NB4 (cell line): ENCODE measurements around the gene N4BP2.

Source experiments
- DNase-seq: peaks from one replicate; pipeline ENCODE4 v3.0.0; 2010; ENCODE audit warnings: low read depth
- H3K4me3 ChIP-seq: one replicate; pipeline ENCODE4 v1.5.1; 2011; ENCODE audit warnings: mild to moderate bottlenecking, low read depth, low read length, moderate library complexity
- MYC ChIP-seq: IDR thresholded peaks from 2 replicates; pipeline ENCODE4 v1.6.1; 2011; ENCODE audit warnings: low read depth, low read length
- POLR2A ChIP-seq: IDR thresholded peaks from 2 replicates; pipeline ENCODE4 v1.6.1; 2011; ENCODE audit warnings: mild to moderate bottlenecking; ENCODE audit not compliant: insufficient read length; ENCODE audit errors: extremely low read depth
- TF ChIP-seq, protein P1 (sequence below): IDR thresholded peaks from 2 replicates; pipeline ENCODE4 v1.6.1; 2011; ENCODE audit warnings: low read depth, low read length
- TF ChIP-seq, protein P2 (sequence below): IDR thresholded peaks from one replicate; pipeline ENCODE4 v1.5.1; 2012; ENCODE audit warnings: low read depth, low read length

The N4BP2 gene

DNA sequence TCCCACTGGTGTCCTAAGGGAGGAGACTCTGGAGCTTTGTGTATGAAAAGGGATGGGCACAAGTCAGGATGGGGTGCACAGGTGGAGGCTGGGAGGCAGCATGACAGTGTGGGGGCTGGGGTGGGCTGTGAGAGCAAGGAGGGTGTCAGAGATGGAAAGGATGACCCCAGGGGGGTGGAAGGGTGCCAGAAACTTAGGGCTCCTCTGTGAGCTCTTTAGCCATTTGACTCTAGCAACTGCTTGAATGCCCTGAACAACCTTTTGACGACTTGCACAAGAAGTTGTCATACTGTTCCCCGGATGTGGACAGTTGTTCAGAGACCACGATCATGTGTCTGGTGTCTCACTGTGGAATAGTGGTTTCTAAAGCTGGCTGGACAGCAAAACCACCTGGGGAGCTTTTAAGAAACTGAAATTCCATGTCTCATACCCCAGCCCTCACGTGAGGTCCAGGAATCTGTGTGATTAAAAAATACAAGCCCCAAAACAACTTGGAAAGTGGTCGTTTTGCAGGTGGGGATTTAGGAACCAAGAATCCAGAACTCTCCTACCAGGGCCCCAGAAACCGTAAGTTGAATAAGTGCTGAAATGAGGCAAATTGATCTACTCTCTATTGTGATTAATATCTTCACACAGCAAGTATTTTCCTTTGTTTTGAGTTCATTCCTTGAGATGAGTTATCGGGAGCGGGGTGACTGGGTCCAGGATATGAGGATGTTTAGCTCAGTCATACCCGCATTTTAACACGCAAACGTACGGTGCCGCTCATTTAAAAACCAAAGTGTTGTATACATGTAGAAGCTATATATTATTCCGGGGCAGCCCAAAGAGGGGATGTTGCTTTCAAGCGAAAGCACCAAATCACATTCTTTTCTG, 143.6 kb downstream of the N4BP2 start:
- TF ChIP-seq POLR2A: peak; percentile 31
- TF ChIP-seq MYC: peak; percentile 87
- TF ChIP-seq, protein P1, sequence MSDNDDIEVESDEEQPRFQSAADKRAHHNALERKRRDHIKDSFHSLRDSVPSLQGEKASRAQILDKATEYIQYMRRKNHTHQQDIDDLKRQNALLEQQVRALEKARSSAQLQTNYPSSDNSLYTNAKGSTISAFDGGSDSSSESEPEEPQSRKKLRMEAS: peak; percentile 80
- TF ChIP-seq, protein P2, sequence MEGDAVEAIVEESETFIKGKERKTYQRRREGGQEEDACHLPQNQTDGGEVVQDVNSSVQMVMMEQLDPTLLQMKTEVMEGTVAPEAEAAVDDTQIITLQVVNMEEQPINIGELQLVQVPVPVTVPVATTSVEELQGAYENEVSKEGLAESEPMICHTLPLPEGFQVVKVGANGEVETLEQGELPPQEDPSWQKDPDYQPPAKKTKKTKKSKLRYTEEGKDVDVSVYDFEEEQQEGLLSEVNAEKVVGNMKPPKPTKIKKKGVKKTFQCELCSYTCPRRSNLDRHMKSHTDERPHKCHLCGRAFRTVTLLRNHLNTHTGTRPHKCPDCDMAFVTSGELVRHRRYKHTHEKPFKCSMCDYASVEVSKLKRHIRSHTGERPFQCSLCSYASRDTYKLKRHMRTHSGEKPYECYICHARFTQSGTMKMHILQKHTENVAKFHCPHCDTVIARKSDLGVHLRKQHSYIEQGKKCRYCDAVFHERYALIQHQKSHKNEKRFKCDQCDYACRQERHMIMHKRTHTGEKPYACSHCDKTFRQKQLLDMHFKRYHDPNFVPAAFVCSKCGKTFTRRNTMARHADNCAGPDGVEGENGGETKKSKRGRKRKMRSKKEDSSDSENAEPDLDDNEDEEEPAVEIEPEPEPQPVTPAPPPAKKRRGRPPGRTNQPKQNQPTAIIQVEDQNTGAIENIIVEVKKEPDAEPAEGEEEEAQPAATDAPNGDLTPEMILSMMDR: no peak
- H3K4me3 ChIP-seq: peak overlapping the region; percentile 73
- peak; percentile 98 for DNase-seq

DNA sequence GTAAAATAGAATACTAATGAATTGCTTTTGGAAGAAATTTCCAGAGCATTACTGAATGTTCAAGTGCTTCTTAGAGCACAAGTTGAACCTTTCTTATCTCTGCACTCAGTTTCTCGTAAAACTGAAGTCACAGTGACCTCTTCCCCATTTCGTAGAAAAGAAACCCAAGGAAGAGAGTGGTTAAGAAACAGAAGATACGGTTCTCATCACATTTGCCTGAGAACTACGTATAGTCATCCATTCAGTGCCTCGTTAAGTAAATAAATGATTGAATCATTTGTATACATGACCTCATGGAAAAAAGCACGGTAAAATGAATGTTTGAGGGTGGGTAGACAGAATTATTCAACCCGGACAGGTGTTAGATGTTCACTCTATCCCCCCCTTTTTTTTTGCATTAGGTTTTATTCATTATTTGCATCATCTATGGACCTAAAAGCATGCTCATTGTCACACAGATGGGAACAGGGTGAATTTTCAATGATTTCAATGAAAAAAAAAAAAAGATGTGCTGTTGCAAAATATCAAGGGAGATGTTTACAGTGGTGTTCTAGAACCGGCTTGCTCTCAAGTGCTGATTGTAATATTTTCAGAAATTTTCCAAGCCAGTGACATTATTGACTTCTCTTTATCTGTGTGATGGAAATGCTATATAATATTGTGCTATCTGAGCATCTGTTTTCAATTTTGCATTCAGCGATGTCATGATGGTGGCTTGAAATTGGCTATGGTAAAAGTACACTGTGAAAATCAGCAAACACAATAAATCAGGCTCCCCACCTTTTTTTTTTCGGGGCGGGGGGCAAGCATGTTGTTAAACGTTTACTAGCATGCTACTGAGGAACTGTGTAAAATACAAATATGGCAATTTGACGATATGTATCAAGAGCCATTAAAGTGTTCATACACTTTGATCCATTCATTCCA, 144.5 kb downstream of the N4BP2 start:
- DNase-seq: peak; percentile 94
- TF ChIP-seq POLR2A: no peak
- TF ChIP-seq, protein P1: peak; percentile 59
- peak; percentile 55 for TF ChIP-seq MYC
- TF ChIP-seq, protein P2: no peak
- H3K4me3 ChIP-seq: peak overlapping the region; percentile 73

DNA sequence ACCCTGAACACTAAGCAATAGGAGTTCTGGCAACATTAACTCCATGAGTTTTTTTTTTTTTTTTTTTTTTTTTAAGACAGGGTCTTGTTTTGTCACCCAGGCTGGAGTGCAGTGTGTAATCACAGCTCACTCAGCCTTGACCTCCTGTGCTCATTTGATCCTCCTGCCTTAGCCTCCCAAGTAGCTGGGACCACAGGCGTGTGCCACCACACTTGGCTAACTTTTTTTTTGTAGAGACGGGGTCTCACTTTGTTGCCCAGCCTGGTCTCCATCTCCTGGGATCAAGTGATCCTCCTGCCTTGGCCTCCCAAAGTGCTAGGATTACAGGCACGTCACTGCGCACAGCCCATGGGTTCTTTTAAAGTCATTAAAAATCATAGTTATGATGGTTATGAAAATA, 145.2 kb downstream of the N4BP2 start:
- no peak for DNase-seq
- H3K4me3 ChIP-seq: peak overlapping the region; percentile 73
- TF ChIP-seq POLR2A (no peak), MYC (no peak)
- TF ChIP-seq, protein P1: no peak
- TF ChIP-seq, protein P2: no peak

DNA sequence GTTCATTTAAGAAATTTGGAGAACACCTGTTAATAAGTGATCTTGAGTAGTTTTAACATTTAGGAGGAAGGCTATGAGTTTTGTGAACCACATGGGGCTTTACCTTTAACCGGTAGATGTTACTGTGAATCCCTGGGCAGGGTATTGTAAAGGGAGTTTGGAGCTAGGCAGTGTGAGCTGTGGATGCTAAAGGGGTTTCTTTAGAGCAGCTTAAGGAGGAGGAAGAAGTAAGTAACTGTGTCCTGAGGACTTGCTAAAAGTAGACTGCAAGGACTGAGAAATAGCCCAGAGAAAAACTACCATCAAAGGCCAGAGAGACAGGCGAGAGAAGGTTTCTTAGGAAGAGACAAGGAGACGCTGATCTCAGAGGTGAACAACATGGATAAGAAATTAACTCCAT, 145.8 kb downstream of the N4BP2 start:
- H3K4me3 ChIP-seq: no peak overlapping the region

DNA sequence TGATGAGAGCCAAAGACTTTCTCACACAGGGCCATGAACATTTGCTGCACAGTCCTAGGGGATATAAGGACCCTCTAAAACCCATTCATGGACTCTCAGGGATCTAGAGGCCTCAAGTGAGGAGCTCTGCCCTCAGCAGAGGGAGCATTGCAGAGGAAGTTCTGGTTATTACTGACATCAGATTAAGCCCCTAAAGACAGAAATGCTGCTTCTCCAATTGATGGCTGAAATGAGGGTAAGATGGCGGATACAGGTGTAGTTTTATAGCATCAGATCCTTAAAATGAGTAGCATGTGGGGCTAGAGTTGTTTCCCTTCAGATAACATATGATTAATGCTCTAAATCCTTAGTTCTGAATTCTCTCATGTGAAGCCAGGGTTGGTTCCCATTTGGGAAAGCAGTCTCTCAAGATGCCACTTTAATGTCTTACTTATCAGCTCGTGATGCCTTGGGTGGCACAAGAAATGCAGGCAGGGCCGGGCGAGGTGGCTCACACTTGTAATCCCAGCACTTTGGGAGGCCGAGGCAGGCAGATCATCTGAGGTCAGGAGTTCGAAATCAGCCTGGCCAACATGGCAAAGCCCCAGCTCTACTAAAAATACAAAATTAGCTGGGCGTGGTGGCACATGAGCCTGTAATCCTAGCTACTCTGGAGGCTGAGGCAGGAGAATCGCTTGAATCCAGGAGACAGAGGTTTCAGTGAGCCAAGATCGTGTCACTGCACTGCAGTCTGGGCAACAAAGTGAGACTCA, 148.0 kb downstream of the N4BP2 start:
- no peak overlapping the region for H3K4me3 ChIP-seq
- TF ChIP-seq, protein P2: no peak
- TF ChIP-seq, protein P1: no peak
- TF ChIP-seq MYC: 0 out of 2 replicates have a peak, but pooled peaks have one; percentile 5
- no peak for DNase-seq

More for the DNA sequence above, 145.8 kb downstream of the N4BP2 start:
- TF ChIP-seq, protein P2: no peak
- TF ChIP-seq, protein P1: no peak
- TF ChIP-seq MYC: no peak
- no peak for TF ChIP-seq POLR2A
- DNase-seq: no peak
